Endothelial cell of umbilical vein (primary cell): ENCODE data around the gene ARID2. TPM values are rescaled to one million over a fixed set of nuclear protein-coding genes. Genes with fewer than 3 reads are reported as not detected.

Experiments used
- BruUV-seq: library from RNA; stranded (reverse); fragments of 400-500 nt; replicated peaks from 2 replicates; lab custom pipeline; 2021; lab: Mats Ljungman, UMichigan
- CTCF ChIA-PET: fragments of 300-600, 350-600 bp; sonication (Branson Sonifier 250); formaldehyde crosslinking; loops from one replicate; lab custom pipeline; 2021; ENCODE audit warnings: antibody characterized with exemption, inconsistent platforms; lab: Charles Lee
- POLR2A ChIA-PET: fragments of 300-600, 350-600 bp; sonication (Branson Sonifier 250); formaldehyde crosslinking; loops from one replicate; lab custom pipeline; 2021; ENCODE audit warnings: antibody characterized with exemption, inconsistent platforms; lab: Charles Lee
- DNase-seq: peaks from one replicate; pipeline ENCODE4 v3.0.0-alpha.2; 2011; ENCODE audit warnings: low read depth, low spot score
- FAIRE-seq: peaks from 2 replicates; lab custom pipeline; 2011; peaks lifted over from hg19 to GRCh38; lab: Jason Lieb, UNC
- H2AFZ ChIP-seq: 2 replicates; pipeline ENCODE4 v1.6.0; 2012; ENCODE audit warnings: low read depth, low read length, control low read depth, inconsistent platforms
- H3K27ac ChIP-seq: 2 replicates; pipeline ENCODE4 v1.5.1; 2011; ENCODE audit warnings: low read depth, mild to moderate bottlenecking, control low read depth, low read length, moderate library complexity; ENCODE audit not compliant: insufficient read depth
- H3K27me3 ChIP-seq, 2 experiments: 2 replicates each; pipeline versions ENCODE4 v1.6.0 to v1.6.1; 2011; ENCODE audit warnings: low read length in 2 of 2, mixed read lengths in 1 of 2; ENCODE audit not compliant: control insufficient read depth in 2 of 2, insufficient read depth in 2 of 2
- H3K36me3 ChIP-seq, 2 experiments: 2 replicates in 1 of 2; 3 replicates in 1 of 2; pipeline ENCODE4 v1.5.1; 2011; ENCODE audit warnings: low read length in 2 of 2, mild to moderate bottlenecking in 1 of 2, moderate library complexity in 1 of 2; ENCODE audit not compliant: control insufficient read depth in 2 of 2, insufficient read depth in 2 of 2; ENCODE audit errors: extremely low read depth in 1 of 2
- H3K4me1 ChIP-seq: 3 replicates; pipeline ENCODE4 v1.5.1; 2011; ENCODE audit warnings: mild to moderate bottlenecking, low read length; ENCODE audit not compliant: control insufficient read depth, insufficient read depth; ENCODE audit errors: extremely low read depth
- H3K4me2 ChIP-seq: 2 replicates; pipeline ENCODE4 v1.6.1; 2011; ENCODE audit warnings: low read length, control low read depth, mixed read lengths; ENCODE audit not compliant: insufficient read depth
- H3K4me3 ChIP-seq, 3 experiments: fragments of 200-600 bp in 1 of 3; sonication (generic), shearing (Covaris generic) in 1 of 3; replicated peaks in 1 of 3; 2 replicates each; pipeline ENCODE4 v1.5.1; 2011 to 2016; ENCODE audit warnings: control low read depth in 3 of 3, low read length in 3 of 3, mild to moderate bottlenecking in 2 of 3, inconsistent platforms in 1 of 3, low read depth in 1 of 3, moderate library complexity in 1 of 3; ENCODE audit not compliant: insufficient read depth in 1 of 3
- H3K79me2 ChIP-seq: 2 replicates; pipeline ENCODE4 v1.6.0; 2012; ENCODE audit warnings: low read length, inconsistent platforms; ENCODE audit not compliant: control insufficient read depth, insufficient read depth
- H3K9ac ChIP-seq: replicated peaks from 2 replicates; pipeline ENCODE3; 2011; ENCODE audit warnings: low read length, control low read depth; ENCODE audit not compliant: insufficient read depth; ENCODE audit errors: extremely low read depth
- H3K9me1 ChIP-seq: replicated peaks from 3 replicates; pipeline ENCODE4 v1.6.0; 2011; ENCODE audit warnings: mild to moderate bottlenecking, low read length; ENCODE audit not compliant: control insufficient read depth, insufficient read depth; ENCODE audit errors: extremely low read depth
- H3K9me3 ChIP-seq: replicated peaks from 2 replicates; pipeline ENCODE4 v1.5.1; 2012; ENCODE audit warnings: low read length, inconsistent platforms; ENCODE audit not compliant: control insufficient read depth, insufficient read depth
- H4K20me1 ChIP-seq: replicated peaks from 2 replicates; pipeline ENCODE3; 2011; ENCODE audit warnings: mild to moderate bottlenecking, low read length; ENCODE audit not compliant: control insufficient read depth, insufficient read depth; ENCODE audit errors: extremely low read depth
- CTCF ChIP-seq, 2 donors: IDR thresholded peaks; 1 replicate in 1 of 2; 2 replicates in 1 of 2; pipeline ENCODE4 v1.5.1; 2011; ENCODE audit warnings: low read length in 2 of 2, mild to moderate bottlenecking in 2 of 2, moderate library complexity in 2 of 2, control low read depth in 1 of 2, inconsistent platforms in 1 of 2, low read depth in 1 of 2; ENCODE audit not compliant: insufficient read depth in 1 of 2; ENCODE audit errors: extremely low read depth in 1 of 2
- EZH2 ChIP-seq: IDR thresholded peaks from 2 replicates; pipeline ENCODE4 v1.6.1; 2012; ENCODE audit warnings: borderline replicate concordance, low read depth, mild to moderate bottlenecking, moderate library complexity, low read length, inconsistent platforms; ENCODE audit not compliant: severe bottlenecking
- FOS ChIP-seq: IDR thresholded peaks from 2 replicates; pipeline ENCODE4 v1.6.1; 2011; ENCODE audit warnings: mild to moderate bottlenecking, low read length, moderate library complexity, borderline replicate concordance; ENCODE audit not compliant: insufficient read depth
- GATA2 ChIP-seq: IDR thresholded peaks from 2 replicates; pipeline ENCODE4 v1.7.0; 2011; ENCODE audit warnings: low read depth, mild to moderate bottlenecking, moderate library complexity, mixed read lengths, low read length; ENCODE audit not compliant: insufficient read length, insufficient read depth
- JUN ChIP-seq: IDR thresholded peaks from 2 replicates; pipeline ENCODE4 v1.6.1; 2011; ENCODE audit warnings: borderline replicate concordance, low read depth; ENCODE audit not compliant: insufficient read length, insufficient read depth
- MAX ChIP-seq: IDR thresholded peaks from 2 replicates; pipeline ENCODE4 v1.6.1; 2011; ENCODE audit not compliant: insufficient read depth, insufficient read length
- MYC ChIP-seq: IDR thresholded peaks from one replicate; pipeline ENCODE4 v1.6.1; 2011; ENCODE audit warnings: mild to moderate bottlenecking, low read depth, low read length
- POLR2A ChIP-seq: IDR thresholded peaks from 2 replicates; pipeline ENCODE4 v1.6.1; 2012; ENCODE audit warnings: low read depth, mild to moderate bottlenecking, control low read depth, low read length
- POLR2AphosphoS5 ChIP-seq: IDR thresholded peaks from 2 replicates; pipeline ENCODE4 v1.6.1; 2012; ENCODE audit warnings: low read depth, mild to moderate bottlenecking, control low read depth, low read length, moderate library complexity; ENCODE audit not compliant: insufficient read depth
- dilution Hi-C: fragments of 300-500 bp; cut with MboI; formaldehyde crosslinking; loops from one replicate; pipeline ENCODE4 v1.15.0; 2019; ENCODE audit warnings: low sequenced_read_pairs; ENCODE audit not compliant: extremely low pct_ligation_motif_present
- intact Hi-C: fragments of 100-400 bp; cut with micrococcal nuclease; formaldehyde crosslinking; loops from one replicate; pipeline ENCODE4 v1.10.0; 2022
- polyA plus RNA-seq, 4 experiments: library from polyadenylated mRNA; depleted of rRNA in 3 of 4; stranded (reverse) in 3 of 4; unstranded in 1 of 4; fragments of >200 nt; gene quantifications; 2 replicates each; pipeline versions ENCODE4 v1.2.1 to v1.2.3, GENCODE V29; 2011 to 2012; ENCODE audit warnings: missing spikeins in 1 of 4
- total RNA-seq: library from RNA; stranded (reverse); gene quantifications from 2 replicates; pipeline ENCODE4 v1.2.3, GENCODE V29; 2021

Gene ARID2
- total and polyA plus RNA-seq, 2 donors (not counting 3 experiments of a cell fraction or from before 2014, with no cell fraction given), result 10.8 to 26.7 TPM

GRCh38 chr12:45781080-45781479, 51.6 kb downstream of the ARID2 start:
- H3K9ac ChIP-seq, result no peak overlapping the region
- no peaks in the 10 kb centered on the region for H4K20me1 ChIP-seq
- TF ChIP-seq FOS (no peak), EZH2 (no peak), GATA2 (no peak), MYC (no peak), CTCF (IDR thresholded peaks at IDR 0.05; ENCODE audit: extremely low read depth in 1 of 2, insufficient read depth in 1 of 2, low read depth in 1 of 2, low read length in 2 of 2) (no peak), POLR2AphosphoS5 (no peak), POLR2A (no peak), JUN (no peak), MAX (no peak)
- H3K4me2 ChIP-seq, result no peak overlapping the region
- no peak overlapping the region for H3K4me3 ChIP-seq
- CTCF ChIA-PET, result interaction anchor here (1.0 to 1.5 kb wide), 2 partner anchors 18 to 23 kb away, joined by 4 read pairs; no protein-coding TSS in a partner anchor
- no peaks in the 10 kb centered on the region for H3K4me1 ChIP-seq
- dilution Hi-C loops (no loop called here), intact Hi-C loops (no loop called here)
- H3K9me1 ChIP-seq, result no peaks in the 10 kb centered on the region
- POLR2A ChIA-PET, result no interaction called here
- H3K9me3 ChIP-seq, result no peaks in the 10 kb centered on the region
- no TSS peak for BruUV-seq
- H3K27ac ChIP-seq, result no peak overlapping the region
- DNase-seq (no peak), FAIRE-seq (no peak)
- H3K79me2 ChIP-seq, result peaks cover 23% of the 10 kb centered on the region
- no peaks in the 10 kb centered on the region for H3K27me3 ChIP-seq
- no peaks in the 10 kb centered on the region for H3K36me3 ChIP-seq
- H2AFZ ChIP-seq, result no peak overlapping the region
